NCI-H2081 treated with DMSO at 0.1 percent for 48 hours (cell line): ENCODE measurements around the gene CCDC88C.

Experiments
- DNase-seq: peaks from one replicate; lab custom pipeline; 2025; lab: John Stamatoyannopoulos, UW

The CCDC88C gene

DNA sequence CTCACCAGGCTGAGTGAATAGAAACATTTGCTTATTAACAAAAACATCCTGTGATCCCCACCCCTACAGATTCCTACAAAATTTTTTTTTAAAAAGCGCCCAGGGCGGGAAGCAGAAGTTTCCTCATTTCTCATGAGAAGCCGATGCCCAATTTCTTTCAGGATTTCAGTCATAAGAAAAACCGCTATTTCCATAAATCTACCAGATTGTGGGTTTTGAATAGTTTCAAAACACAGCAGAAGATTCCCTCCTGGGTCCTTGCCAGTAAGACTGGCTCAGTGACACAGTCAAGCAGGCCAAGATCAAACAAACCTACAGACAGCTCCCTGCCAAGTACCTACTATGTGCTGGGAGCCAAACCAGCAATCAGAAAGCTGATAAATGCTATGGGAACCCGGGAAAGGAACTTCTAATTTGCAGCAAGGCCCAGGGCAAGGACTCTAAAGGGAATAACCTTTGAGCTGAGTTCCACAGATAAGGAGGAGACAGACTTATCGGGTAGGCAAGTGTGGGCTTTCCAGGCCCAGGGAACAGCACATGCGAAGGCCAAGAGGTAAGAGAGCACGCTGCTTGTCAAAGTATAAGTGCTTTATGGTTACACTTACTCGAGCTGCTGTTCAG is 68.7 kb downstream of the CCDC88C start:
- DNase-seq, result no peak

DNA sequence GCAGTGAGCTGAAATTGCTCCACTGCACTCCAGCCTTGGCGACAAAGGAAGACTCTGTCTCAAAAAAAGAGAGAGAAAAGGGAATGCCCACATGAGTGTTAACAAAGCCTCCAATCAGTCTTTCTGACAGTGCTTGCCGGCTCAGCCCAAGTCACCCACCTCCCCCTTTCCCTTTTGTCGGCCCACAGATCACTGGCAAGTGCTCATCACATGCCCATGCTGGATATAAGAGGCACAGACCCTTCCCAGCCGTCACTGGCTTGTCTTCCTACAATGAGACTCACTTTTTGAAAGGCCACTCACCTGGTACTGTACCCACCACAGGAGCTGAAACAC is 70.8 kb downstream of the CCDC88C start:
- DNase-seq, result no peak

DNA sequence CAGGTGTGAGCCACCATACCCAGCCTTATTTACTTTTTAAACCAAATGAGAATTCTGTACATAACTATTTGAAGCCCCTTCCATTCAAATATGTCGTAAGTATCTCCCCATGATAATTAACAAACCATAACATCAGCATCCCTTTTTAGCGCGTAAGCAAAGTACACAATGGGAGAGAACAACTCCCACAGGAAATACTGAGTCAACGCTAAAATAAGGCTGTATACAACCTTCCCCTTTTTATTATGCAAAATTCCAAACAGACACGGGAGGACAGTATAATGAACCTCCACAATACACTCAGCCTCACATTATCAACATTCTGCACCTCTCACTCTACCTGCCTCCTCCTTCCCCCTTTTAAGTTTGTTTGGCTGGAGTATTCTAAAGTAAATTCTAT is 73.5 kb downstream of the CCDC88C start:
- no peak for DNase-seq

DNA sequence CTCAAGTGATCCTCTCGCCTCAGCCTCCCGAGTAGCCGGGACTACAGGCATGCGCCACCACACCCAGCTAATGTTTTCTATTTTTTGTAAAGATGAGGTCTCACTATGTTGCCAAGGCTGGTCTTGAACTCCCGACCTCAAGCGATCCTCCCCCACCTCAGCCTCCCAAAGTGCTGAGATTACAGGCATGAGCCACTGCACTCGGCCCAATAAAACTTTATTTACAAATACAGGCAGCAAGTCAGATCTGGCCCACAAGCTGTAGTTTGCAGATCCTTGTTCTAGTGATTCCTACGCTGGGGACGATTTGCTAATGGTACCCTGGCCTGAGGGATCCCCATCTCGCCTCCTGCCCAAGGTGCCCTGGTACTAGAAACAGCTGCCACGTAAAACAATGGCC is 74.6 kb downstream of the CCDC88C start:
- no peak for DNase-seq

DNA sequence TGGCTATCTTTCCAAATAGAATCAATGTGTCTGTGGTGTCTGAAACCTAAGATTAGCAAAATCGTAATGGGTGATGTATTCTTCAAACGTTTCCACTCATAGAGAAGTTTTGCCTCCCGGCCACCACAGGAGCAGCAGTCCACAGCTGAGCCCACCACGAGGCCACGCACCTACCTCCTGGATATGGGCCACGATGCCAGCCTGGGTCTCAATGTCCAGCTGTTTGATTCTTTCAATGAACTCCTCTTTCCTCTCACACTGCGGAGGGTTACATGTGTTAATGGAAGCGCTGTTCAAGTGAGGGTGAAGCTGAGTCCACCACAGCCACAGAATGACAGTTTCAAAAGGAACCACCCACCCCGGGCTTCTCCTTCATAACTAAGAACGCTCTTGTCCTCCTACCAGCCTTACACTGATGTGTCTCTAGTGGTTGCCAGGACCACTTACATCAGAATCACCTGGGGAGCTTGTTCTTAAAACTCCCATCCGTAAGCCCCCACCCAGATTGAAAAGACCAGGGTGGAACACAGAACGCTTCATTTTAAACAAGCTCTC is 75.3 kb downstream of the CCDC88C start:
- DNase-seq, result no peak

DNA sequence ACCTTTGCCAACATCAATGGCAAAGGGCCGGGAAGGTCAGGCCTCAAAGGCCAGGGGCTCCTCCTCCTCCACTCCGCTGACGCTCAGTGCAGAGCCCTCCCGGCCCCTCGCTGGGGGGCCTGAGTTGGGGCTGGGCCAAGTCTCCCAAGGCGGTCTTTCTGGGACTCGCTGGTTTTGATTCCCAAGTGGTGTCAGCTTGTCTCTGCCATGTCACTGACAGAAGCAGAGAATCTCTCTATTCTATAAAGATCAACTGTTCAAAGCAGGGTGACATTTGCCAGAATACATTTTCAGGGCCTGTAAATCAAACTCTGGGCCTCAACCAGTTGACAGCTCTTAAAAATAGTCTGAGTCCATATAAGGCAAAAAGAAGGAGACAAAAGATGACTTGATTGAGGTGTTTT is 75.9 kb downstream of the CCDC88C start:
- DNase-seq, result no peak

DNA sequence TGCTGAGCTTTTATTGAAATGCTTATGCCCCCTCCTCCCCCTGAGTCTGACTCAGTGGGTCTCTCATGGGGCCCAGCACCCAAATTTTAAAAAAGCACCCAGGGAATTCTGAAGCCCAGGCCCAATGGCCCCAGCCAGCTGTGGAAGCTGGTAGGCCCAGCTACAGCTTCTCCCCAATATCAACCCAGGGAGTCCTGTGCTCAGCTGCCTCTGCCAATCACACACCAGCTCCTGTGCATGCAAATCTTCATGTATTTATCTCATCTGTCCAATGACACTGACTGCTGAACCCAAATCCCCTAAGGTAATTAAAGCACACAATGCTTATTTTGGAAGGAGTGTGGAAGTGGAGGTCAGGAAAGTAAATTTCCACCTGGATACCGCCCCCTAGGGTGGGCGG is 76.3 kb downstream of the CCDC88C start:
- DNase-seq, result no peak

DNA sequence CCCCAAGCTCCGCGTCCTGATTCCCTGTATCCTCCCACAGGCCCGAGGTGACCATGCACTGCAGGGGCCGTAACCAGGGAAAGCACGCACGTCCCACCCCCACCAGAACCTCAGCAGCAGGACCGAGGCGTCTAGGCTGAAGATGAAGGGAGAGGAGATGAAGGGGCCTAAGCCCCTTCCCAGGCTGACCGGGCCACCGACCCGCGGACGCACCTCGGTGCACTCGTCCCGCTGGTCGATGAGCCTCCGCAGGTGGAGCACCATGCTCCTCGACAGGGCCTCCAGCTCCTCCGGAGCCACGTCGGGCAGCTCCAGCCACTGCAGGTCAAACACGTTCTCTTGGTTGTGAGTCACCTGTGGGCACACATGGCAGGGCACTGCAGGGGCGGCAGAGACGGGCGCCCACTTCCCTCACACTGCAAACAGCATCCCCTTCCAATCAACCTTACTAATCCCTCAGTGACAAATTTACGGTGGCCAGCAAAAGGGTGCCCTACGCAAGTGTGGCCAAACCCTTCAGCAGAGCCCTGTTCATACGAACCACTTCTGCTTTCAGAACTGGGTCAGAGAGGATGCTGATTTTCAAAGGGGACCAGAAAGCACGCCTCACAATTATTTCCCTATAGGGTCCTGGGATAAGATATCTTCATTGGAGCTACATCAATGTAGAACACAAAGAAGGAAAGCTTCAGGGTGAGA is 77.8 kb downstream of the CCDC88C start:
- DNase-seq, result no peak

DNA sequence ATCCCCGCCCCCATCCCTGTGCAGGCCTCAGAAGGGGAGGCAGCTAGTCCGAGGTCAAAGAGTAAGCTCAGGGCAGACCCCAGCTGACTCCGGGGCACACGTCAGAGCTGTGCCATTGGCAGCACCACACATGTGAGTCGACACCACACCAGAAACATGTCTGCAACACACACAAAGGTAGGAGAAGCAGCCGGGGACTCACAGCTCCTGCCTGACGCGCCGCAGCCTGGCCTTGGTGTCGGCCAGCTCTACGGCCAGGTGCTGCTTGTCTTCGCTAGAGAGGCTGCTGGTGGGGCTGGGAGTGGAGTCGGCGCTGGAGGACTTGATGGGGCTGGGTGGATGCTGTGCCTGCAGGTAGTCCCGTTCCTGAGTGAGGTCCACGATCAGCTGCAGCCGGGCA is 78.5 kb downstream of the CCDC88C start:
- DNase-seq, result no peak

DNA sequence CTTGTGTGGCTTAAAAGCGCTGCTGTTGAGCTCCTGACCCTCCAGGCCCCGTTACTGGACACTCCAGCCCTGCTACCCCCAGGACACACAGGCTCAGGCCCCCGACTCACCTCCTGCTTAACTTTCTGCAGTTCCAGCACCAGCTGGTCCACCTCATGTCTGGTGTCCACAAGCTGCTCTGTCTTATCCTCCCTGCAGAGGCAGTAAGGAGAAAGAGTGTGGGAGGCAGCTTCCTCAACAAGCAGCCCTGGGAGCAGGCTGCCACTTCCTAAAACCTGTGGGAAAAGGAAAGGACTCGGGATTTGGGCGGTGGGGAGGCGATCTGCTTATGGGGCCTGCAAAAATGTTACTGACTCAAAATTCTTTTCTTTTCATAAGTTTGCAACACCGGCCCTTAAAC is 79.2 kb downstream of the CCDC88C start:
- DNase-seq, result no peak

DNA sequence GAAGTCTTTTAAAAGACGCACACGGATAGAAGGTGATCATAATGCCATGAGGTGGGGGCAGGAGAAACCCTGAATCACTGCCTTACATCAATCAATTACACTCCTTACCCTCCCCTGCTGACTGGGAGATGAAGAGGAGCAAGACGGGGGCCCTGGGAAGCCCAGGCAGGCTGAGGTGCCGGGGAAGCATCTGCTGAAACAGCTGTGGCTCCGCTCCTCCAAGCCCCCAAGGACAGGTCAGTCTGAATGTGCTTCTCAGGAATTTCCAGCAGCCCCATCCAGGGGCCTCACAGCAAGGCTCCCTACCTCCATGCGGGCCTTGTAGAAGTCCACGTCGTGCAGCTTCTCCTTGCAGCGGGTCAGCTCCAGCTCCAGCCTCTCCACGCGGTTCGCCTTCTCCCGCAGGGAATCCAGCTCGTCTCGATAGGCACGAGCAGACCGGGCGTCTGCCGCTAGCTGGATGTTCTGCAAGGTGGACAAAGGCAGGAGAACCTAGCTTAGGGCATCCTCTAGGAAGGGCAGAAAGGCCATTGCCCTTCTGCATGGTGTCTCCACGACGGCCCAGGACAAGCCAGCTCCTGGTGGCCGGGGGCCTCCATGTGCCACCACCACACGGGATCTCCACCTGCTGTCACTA is 79.8 kb downstream of the CCDC88C start:
- no peak for DNase-seq

DNA sequence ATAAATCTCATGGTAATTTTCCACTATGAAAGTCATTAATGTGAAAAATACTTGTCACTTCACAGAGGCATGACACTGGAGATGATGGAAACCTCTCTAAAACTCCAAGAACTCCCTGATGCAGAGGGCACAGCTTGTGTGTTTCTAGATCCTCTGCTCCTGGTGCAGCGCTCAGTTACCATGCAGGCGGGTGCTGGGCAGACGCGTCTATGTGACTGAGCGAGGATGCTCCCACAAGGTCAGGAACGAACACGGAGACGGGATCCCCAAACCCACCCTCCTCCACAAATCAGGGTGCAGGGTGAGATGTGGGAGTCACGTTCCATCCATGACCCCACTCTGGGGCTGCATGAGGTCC is 81.5 kb downstream of the CCDC88C start:
- no peak for DNase-seq

DNA sequence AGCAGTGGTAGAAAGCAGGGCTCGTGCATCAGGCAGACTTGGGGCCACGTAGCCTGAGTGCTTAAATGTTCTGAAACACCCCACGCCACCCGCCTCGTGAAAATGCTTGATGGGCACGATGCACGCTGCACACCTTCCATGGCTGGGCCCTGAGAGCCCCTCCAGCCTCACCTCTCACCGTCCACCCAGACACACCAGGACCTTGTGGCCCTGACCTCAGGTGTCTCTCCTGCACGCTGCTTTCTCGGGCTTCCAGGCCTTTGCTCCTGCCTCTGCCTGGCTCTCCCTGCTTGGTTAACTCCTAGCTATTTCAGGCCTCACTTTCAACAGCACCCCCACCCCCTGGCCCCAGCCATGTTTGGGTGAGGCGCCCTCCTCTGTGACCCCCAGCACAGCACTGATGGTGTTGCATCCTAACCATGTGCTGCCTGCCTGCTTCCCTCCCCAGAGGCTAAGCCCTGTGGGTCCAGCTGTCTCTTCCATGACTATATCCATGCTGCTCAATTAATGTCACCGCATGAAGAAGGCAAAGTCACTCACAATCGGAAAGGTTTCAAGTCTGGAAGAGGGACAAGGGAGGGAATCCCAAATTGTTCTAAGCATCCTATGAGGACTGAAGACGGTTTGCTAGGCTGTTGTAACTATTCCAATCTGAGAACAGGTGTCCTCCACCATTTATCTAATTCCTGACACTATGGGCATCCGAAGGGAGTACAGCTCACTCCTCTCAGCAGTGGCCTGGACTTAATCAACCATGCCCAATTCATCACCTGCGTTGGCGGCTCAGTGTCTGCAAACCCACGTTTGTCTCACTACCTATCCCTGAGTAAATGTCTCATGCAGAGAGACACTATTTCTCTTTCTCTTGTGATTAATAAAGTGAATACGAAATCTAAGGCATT is 82.2 kb downstream of the CCDC88C start:
- DNase-seq, result no peak

DNA sequence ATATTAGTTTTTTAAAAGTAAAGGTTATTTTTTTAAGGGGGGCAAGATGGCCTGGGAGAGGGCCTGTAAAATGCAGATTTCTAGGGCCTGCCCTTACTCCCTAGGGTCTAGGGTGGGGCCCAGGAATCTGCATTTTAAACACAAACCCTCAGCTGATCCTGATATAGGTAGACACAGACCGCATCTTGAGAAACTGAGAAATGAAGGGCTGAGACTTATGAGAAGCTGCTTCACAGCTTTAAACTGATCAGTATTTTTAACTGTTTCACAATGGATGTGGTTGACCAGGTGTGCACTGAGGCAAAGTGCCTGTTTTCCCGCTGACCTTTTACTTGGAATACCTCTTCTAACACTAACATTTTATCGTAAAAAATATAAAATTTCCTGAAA is 84.0 kb downstream of the CCDC88C start:
- DNase-seq, result no peak

DNA sequence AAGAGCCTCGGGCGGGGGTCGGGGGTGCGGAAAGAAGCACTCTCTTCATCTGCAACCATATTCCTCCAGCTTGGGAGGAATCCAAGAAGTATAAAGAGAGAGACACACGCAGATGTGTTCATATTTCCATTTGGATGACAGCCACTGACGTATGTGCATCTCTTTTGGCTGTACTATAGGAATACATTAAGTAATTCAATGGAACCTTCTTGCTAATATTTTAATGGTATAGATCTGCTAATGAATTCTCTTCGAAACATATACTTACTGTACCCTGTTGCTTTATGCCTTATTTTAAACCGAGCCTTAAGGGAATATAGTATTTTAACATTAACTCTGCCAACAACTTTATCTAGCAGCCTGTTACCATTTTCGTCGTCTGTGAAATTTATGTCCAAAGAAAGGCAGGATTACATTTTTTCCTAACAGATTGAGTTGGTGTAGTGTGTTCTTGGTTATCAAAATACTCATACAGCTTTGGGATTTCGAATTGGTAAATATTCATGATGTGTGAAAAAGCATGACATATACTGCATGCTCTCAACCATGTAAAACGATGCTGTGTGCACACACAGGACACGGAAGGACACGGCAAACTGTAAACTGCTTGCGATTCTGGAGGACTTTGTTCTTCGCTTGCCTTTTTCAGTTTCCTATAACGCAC is 84.5 kb downstream of the CCDC88C start:
- no peak for DNase-seq

DNA sequence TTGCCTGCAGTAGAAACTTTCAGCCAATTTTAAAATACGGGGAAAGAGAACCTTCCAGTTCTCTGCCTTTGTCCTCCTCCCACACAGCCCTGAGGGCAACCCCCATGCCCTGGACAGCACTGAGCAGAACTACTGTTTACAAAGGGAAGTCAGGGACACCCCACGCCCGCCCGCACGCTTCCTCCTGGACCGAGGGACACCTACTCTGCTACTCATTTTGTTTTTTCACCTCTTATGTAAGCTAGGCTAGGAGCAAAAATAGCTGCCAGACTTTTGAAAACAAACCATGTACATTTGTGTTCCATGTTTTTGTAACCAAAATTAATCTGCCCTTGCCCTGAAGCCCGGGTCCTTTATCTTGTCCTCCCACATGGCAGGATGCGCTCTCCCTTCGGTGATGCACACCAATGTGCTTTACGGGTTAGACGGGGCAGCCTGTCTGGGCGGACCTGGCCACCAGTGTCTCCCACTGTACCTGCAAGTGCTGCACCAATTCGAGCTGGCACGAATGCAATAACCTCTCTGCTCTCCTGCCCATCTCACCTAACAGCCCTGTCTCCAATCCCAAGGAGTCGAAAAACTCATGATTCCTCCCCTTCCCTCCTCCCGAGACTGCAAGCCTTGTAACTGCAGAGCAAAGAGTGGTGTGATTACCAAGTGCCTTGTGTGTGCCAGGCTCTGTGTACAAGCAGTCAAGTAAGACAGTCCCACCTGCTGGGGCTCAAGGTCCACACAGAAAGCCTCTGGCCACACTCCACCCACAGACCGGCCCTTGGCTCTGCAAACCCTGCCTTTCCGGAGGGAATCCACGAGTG is 85.2 kb downstream of the CCDC88C start:
- no peak for DNase-seq

DNA sequence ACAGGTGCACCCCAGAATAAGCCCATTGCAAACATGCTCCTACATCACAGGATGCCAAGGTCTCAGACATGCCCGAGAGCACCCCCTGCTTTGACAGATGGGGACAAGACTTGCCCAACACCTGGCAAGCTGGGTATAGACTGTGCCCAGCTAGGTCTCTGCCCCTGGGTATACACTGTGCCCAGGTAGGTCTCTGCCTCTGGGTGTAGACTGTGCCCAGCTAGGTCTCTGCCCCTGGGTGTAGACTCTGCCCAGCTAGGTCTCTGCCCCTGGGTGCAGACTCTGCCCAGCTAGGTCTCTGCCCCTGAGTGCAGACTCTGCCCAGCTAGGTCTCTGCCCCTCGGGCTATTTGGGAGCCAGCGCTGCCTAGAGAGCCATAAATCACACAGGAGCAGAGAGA is 85.9 kb downstream of the CCDC88C start:
- DNase-seq, result no peak

DNA sequence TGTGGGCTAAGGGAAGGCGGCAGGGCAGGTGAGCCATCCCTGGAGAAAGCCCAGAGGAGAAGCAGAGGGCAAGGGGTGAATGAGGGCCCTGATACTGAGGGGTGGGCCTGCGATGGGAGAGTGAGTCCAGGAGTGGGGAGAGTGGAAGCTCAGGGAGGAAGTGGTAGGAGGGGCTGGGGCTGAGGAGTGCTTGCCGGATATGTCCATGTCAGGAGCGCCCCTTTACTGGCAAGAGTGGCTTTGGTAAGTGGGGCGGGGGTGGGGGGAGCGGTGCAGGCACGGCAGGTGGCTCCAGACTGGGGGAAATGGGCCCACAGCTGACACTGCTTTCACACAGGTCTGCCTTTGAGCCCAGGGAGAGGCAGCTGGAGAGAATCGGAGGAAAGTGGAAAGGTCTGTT is 86.8 kb downstream of the CCDC88C start:
- DNase-seq, result no peak

DNA sequence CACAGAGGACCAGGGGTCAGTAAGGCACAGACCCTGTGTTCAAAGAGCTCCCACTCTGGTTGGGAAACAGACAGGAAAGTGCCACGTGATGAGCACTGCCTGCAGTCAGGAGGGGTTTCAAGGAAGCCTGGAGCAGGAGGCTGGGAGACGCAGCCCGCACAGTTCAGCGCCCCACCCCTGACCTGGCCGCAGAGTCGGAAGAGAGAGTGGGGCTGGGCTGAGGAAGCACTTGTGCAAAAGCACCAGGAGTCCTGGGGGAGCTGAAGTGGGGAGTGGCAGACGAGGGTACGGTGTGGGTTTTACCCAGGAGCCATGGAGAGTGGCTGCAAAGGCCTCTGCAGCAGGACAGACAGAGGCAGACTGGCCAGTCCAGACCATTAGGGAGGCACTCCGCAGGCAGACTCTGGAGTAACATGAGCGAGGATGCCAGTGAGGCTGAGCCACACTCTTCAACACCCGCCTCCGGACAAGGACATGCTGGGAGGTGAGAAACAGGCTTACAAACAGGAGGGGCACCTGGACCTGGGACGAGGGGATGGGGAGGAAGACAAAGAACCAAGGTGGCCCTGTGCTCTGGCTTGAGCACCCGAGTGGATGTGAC is 87.4 kb downstream of the CCDC88C start:
- DNase-seq, result no peak

DNA sequence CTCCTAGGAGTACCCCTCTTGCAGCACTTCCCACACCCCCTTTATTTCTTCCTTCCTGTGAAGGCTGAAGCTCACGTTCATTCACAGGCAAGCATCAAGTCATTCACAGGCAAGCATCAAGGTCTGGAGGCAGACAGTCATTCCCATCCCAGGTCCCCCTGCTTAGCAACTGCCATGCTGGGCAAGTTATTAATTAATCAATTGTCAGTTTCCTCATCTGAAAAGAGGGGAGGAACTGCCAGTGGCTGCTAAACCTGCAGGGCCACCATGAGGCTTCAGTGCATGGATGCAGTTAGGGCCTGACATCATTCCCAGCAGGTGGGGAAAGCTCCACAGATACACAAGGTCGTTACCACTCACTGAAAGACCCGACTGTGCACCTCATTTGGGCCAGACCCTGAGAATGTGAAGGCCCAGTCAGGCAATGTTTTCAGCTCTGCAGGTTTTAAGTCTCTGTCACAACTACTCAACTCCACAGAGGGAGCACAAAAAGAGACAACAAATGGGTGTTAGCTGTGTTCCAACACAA is 88.1 kb downstream of the CCDC88C start:
- DNase-seq, result no peak
